Mesendoderm (in vitro differentiated cells): ENCODE results near the gene DCAF15.

Source experiments
- DNase-seq: peaks from one replicate; pipeline ENCODE4 v3.0.0; 2013
- H2AK5ac ChIP-seq: 2 replicates; pipeline ENCODE4 v1.6.1; 2013; ENCODE audit warnings: low read length, inconsistent platforms
- H2BK120ac ChIP-seq: 2 replicates; pipeline ENCODE4 v1.6.1; 2013; ENCODE audit warnings: low read depth, mild to moderate bottlenecking, low read length, moderate library complexity, mixed read lengths
- H2BK15ac ChIP-seq: replicated peaks from 2 replicates; pipeline ENCODE4 v1.6.1; 2013; ENCODE audit warnings: low read depth, mild to moderate bottlenecking, moderate library complexity
- H2BK5ac ChIP-seq: 2 replicates; pipeline ENCODE4 v1.6.1; 2013; ENCODE audit warnings: low read length, inconsistent platforms
- H3K18ac ChIP-seq: 2 replicates; pipeline ENCODE4 v1.6.1; 2013; ENCODE audit warnings: mild to moderate bottlenecking, low read length, mixed read lengths
- H3K23ac ChIP-seq: one replicate; pipeline ENCODE4 v1.6.1; 2013; ENCODE audit warnings: low read length
- H3K27ac ChIP-seq: 2 replicates; pipeline ENCODE4 v1.5.1; 2013; ENCODE audit warnings: low read depth, mild to moderate bottlenecking, inconsistent platforms, low read length, moderate library complexity
- H3K27me3 ChIP-seq: 2 replicates; pipeline ENCODE4 v1.6.1; 2013; ENCODE audit warnings: low read length, control low read depth, mild to moderate bottlenecking, inconsistent platforms; ENCODE audit not compliant: insufficient read depth, poor library complexity
- H3K36me3 ChIP-seq: 2 replicates; pipeline ENCODE4 v1.6.1; 2013; ENCODE audit warnings: low read length, inconsistent platforms; ENCODE audit not compliant: control insufficient read depth, insufficient read depth
- H3K4ac ChIP-seq: one replicate; pipeline ENCODE4 v1.6.1; 2013; ENCODE audit warnings: low read depth, mild to moderate bottlenecking, low read length, moderate library complexity
- H3K4me1 ChIP-seq: 2 replicates; pipeline ENCODE4 v1.6.1; 2013; ENCODE audit warnings: low read depth, low read length, inconsistent platforms; ENCODE audit not compliant: control insufficient read depth
- H3K4me2 ChIP-seq: 2 replicates; pipeline ENCODE4 v1.6.1; 2013; ENCODE audit warnings: low read length
- H3K4me3 ChIP-seq: 2 replicates; pipeline ENCODE4 v1.5.1; 2013; ENCODE audit warnings: mild to moderate bottlenecking, low read length
- H3K56ac ChIP-seq: one replicate; pipeline ENCODE4 v1.6.1; 2013; ENCODE audit warnings: low read length
- H3K79me1 ChIP-seq: 2 replicates; pipeline ENCODE4 v1.6.1; 2013; ENCODE audit warnings: low read length, inconsistent platforms
- H3K79me2 ChIP-seq: 2 replicates; pipeline ENCODE4 v1.6.1; 2013; ENCODE audit warnings: mild to moderate bottlenecking, low read length; ENCODE audit not compliant: control insufficient read depth, insufficient read depth
- H3K9ac ChIP-seq: 2 replicates; pipeline ENCODE4 v1.6.1; 2013; ENCODE audit warnings: low read length, inconsistent platforms
- H4K5ac ChIP-seq: one replicate; pipeline ENCODE4 v1.6.1; 2013; ENCODE audit warnings: low read length
- H4K8ac ChIP-seq: one replicate; pipeline ENCODE4 v1.6.1; 2013; ENCODE audit warnings: low read depth, mild to moderate bottlenecking, control low read depth, low read length, moderate library complexity
- WGBS: extraction: QIAGEN DNeasy Blood & Tissue Kit; methylation state at CpG from one replicate; pipeline ENCODE4 v1.1.7; 2013; ENCODE audit warnings: low lambda C conversion rate, missing lambda C conversion rate; ENCODE audit not compliant: insufficient coverage; ENCODE audit errors: extremely low coverage; 5-methylcytosine and 5-hydroxymethylcytosine counted together

Gene DCAF15

GRCh38 chr19:13942023-13942684 is 10.2 kb upstream of the DCAF15 start:
- Histone ChIP-seq H3K4me1 (peaks cover 2% of the 10 kb centered on the region), H3K9ac (no peak overlapping the region), H3K79me1 (no peaks in the 10 kb centered on the region), H3K27me3 (no peaks in the 10 kb centered on the region), H4K5ac (no peak overlapping the region), H4K8ac (no peak overlapping the region), H3K27ac (no peak overlapping the region), H3K4me2 (no peak overlapping the region), H3K23ac (no peak overlapping the region), H2BK120ac (no peak overlapping the region), H2AK5ac (no peak overlapping the region), H3K4me3 (no peak overlapping the region), H3K56ac (no peak overlapping the region), H3K4ac (no peak overlapping the region), H2BK5ac (no peak overlapping the region), H3K18ac (no peak overlapping the region), H3K36me3 (no peaks in the 10 kb centered on the region), H3K79me2 (no peaks in the 10 kb centered on the region), H2BK15ac (no peak overlapping the region)
- no CpG with 5 or more reads among the region's 1 CpG for WGBS
- DNase-seq: peak; percentile 36

GRCh38 chr19:13946414-13946813 is 5.9 kb upstream of the DCAF15 start:
- no peaks in the 10 kb centered on the region for H3K79me1 ChIP-seq
- H3K36me3 ChIP-seq: no peaks in the 10 kb centered on the region
- no peak overlapping the region for H2BK5ac ChIP-seq
- no peaks in the 10 kb centered on the region for H3K79me2 ChIP-seq
- no peak overlapping the region for H3K18ac ChIP-seq
- WGBS: no CpG with 5 or more reads among the region's 4 CpGs
- DNase-seq: no peak
- H3K56ac ChIP-seq: no peak overlapping the region
- H2BK120ac ChIP-seq: no peak overlapping the region
- no peak overlapping the region for H3K23ac ChIP-seq
- H3K27me3 ChIP-seq: no peaks in the 10 kb centered on the region
- no peak overlapping the region for H3K4ac ChIP-seq
- no peak overlapping the region for H3K27ac ChIP-seq
- no peak overlapping the region for H2AK5ac ChIP-seq
- no peak overlapping the region for H3K9ac ChIP-seq
- no peak overlapping the region for H3K4me3 ChIP-seq
- H3K4me2 ChIP-seq: no peak overlapping the region
- no peaks in the 10 kb centered on the region for H3K4me1 ChIP-seq
- H4K5ac ChIP-seq: no peak overlapping the region
- H2BK15ac ChIP-seq: no peak overlapping the region
- no peak overlapping the region for H4K8ac ChIP-seq

GRCh38 chr19:13951043-13951442 is 1.3 kb upstream of the DCAF15 start:
- H2BK120ac ChIP-seq: no peak overlapping the region
- no peak overlapping the region for H2AK5ac ChIP-seq
- H3K4me2 ChIP-seq: no peak overlapping the region
- WGBS: no CpG with 5 or more reads among the region's 2 CpGs
- H3K79me1 ChIP-seq: peaks cover 14% of the 10 kb centered on the region
- no peak overlapping the region for H3K23ac ChIP-seq
- no peak overlapping the region for H3K18ac ChIP-seq
- no peak overlapping the region for H3K9ac ChIP-seq
- no peak overlapping the region for H4K8ac ChIP-seq
- H3K4ac ChIP-seq: no peak overlapping the region
- H3K79me2 ChIP-seq: peaks cover 16% of the 10 kb centered on the region
- no peak overlapping the region for H3K27ac ChIP-seq
- H3K27me3 ChIP-seq: no peaks in the 10 kb centered on the region
- no peak overlapping the region for H3K56ac ChIP-seq
- peaks cover 2% of the 10 kb centered on the region for H3K36me3 ChIP-seq
- no peak overlapping the region for H2BK15ac ChIP-seq
- peaks cover 3% of the 10 kb centered on the region for H3K4me1 ChIP-seq
- no peak overlapping the region for H4K5ac ChIP-seq
- no peak for DNase-seq
- H3K4me3 ChIP-seq: no peak overlapping the region
- no peak overlapping the region for H2BK5ac ChIP-seq

- Histone ChIP-seq H2BK5ac (no peak overlapping the region), H3K4me2 (peak overlapping the region; percentile 87), H3K79me2 (peaks cover 16% of the 10 kb centered on the region), H3K27ac (no peak overlapping the region), H3K9ac (no peak overlapping the region), H3K4me1 (peaks cover 3% of the 10 kb centered on the region), H3K27me3 (no peaks in the 10 kb centered on the region), H3K4me3 (no peak overlapping the region), H4K8ac (no peak overlapping the region), H3K56ac (peak overlapping the region; percentile 60), H4K5ac (no peak overlapping the region), H3K18ac (no peak overlapping the region), H3K4ac (no peak overlapping the region), H3K36me3 (peaks cover 5% of the 10 kb centered on the region), H2BK120ac (no peak overlapping the region), H3K23ac (no peak overlapping the region), H3K79me1 (peaks cover 14% of the 10 kb centered on the region), H2AK5ac (no peak overlapping the region), H2BK15ac (no peak overlapping the region)
- DNase-seq: no peak
- WGBS: no CpG with 5 or more reads among the region's 20 CpGs
These were observed 533 bp upstream of the DCAF15 start for GRCh38 chr19:13951799-13952153.

GRCh38 chr19:13952931-13953531 is 722 bp downstream of the DCAF15 start:
- peaks cover 3% of the 10 kb centered on the region for H3K4me1 ChIP-seq
- peak overlapping the region; percentile 97 for H3K4me2 ChIP-seq
- H3K4ac ChIP-seq: peak overlapping the region; percentile 44
- peak overlapping the region; percentile 88 for H3K18ac ChIP-seq
- H2BK15ac ChIP-seq: no peak overlapping the region
- peak overlapping the region; percentile 81 for H3K9ac ChIP-seq
- H3K23ac ChIP-seq: no peak overlapping the region
- peak overlapping the region; percentile 76 for H3K4me3 ChIP-seq
- DNase-seq: peak; percentile 57
- peaks cover 7% of the 10 kb centered on the region for H3K36me3 ChIP-seq
- H3K27me3 ChIP-seq: no peaks in the 10 kb centered on the region
- H4K5ac ChIP-seq: no peak overlapping the region
- peaks cover 16% of the 10 kb centered on the region for H3K79me2 ChIP-seq
- no CpG with 5 or more reads among the region's 13 CpGs for WGBS
- H2BK120ac ChIP-seq: no peak overlapping the region
- H2BK5ac ChIP-seq: no peak overlapping the region
- H2AK5ac ChIP-seq: peak overlapping the region; percentile 65
- no peak overlapping the region for H4K8ac ChIP-seq
- no peak overlapping the region for H3K27ac ChIP-seq
- H3K79me1 ChIP-seq: peaks cover 14% of the 10 kb centered on the region
- H3K56ac ChIP-seq: peak overlapping the region; percentile 92

- Histone ChIP-seq H3K4ac (no peak overlapping the region), H4K5ac (no peak overlapping the region), H3K56ac (no peak overlapping the region), H3K36me3 (peaks cover 7% of the 10 kb centered on the region), H2BK5ac (no peak overlapping the region), H2BK120ac (no peak overlapping the region), H2BK15ac (no peak overlapping the region), H3K9ac (no peak overlapping the region), H3K27me3 (no peaks in the 10 kb centered on the region), H3K4me2 (no peak overlapping the region), H2AK5ac (no peak overlapping the region), H3K27ac (no peak overlapping the region), H3K4me1 (peaks cover 3% of the 10 kb centered on the region), H3K4me3 (no peak overlapping the region), H3K18ac (no peak overlapping the region), H3K23ac (no peak overlapping the region), H4K8ac (no peak overlapping the region), H3K79me2 (peaks cover 16% of the 10 kb centered on the region), H3K79me1 (peaks cover 14% of the 10 kb centered on the region)
- no peak for DNase-seq
- WGBS: no CpG with 5 or more reads among the region's 15 CpGs
These were observed 1.9 kb downstream of the DCAF15 start for GRCh38 chr19:13954185-13954584.
